ENCODE measurements around the gene ZFP82.

DNA sequence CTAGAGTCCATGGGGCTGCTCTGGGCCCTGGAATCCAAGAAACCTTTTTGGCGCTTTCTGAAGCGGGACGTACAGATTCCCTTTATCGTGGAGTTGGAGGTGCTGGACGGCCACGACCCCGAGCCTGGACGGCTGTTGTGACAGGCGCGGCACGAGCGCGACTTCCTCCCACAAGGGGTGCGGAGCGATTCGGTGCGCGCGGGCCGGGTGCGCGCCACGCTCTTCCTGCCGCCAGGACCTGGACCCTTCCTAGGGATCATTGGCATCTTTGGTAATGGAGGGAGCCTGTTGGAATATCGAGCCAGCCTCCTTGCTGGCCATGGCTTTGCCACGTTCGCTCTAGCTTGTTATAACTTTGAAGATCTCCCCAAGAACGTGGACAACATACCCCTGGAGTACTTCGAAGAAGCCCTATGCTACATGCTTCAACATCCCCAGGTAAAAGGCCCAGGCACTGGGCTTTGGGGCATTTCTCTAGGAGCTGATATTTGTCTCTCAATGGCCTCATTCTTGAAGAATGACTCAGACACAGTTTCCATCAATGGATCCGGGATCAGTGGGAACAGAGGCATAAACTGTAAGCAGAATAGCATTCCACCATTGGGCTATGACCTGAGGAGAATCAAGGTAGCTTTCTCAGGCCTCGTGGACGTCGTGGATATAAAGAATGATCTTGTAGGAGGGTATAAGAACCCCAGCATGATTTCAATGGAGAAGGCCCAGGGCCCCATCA is 3.5 kb upstream of the ZFP82 start:
- TF ChIP-seq, protein P1, sequence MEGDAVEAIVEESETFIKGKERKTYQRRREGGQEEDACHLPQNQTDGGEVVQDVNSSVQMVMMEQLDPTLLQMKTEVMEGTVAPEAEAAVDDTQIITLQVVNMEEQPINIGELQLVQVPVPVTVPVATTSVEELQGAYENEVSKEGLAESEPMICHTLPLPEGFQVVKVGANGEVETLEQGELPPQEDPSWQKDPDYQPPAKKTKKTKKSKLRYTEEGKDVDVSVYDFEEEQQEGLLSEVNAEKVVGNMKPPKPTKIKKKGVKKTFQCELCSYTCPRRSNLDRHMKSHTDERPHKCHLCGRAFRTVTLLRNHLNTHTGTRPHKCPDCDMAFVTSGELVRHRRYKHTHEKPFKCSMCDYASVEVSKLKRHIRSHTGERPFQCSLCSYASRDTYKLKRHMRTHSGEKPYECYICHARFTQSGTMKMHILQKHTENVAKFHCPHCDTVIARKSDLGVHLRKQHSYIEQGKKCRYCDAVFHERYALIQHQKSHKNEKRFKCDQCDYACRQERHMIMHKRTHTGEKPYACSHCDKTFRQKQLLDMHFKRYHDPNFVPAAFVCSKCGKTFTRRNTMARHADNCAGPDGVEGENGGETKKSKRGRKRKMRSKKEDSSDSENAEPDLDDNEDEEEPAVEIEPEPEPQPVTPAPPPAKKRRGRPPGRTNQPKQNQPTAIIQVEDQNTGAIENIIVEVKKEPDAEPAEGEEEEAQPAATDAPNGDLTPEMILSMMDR (optimal IDR thresholded peaks at IDR 0.05 in 1 of 3, IDR thresholded peaks at IDR 0.05 in 1 of 3, conservative IDR thresholded peaks at IDR 0.05 in 1 of 3; ENCODE audit: extremely low read depth in 1 of 3, insufficient read depth in 2 of 3, low read length in 3 of 3), result no peak
- no peak for TF ChIP-seq EZH2 (IDR thresholded peaks at IDR 0.05; ENCODE audit: low read length)
